ENCODE data around the gene C19orf33. TPM values are rescaled to one million over a fixed set of nuclear protein-coding genes. Genes with fewer than 3 reads are reported as not detected.

The C19orf33 gene
- total RNA-seq, 1 experiment from 2014 or later: 16.1 TPM

DNA sequence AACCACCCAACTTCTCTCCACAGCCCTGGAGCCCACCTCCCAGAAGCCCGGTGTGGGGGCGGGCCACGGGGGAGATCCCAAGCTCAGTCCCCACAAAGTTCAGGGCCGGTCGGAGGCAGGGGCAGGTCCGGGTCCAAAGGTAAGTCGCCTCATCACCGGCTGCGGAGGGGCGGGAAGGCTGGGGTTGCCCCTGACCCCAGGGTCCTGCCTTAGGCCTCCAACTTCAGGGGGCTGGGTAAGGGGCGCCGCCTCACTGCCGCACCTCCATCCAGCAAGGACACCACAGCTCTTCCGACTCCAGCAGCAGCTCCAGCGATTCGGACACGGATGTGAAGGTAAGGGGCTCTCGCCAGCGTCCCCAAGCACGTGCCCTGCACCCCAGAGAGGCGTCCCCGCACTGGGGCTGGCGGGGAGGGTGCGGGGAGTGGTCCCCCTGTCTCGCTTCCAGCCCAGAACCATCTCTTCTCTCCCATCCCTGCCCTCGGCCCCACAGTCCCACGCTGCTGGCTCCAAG, 358 bp downstream of the C19orf33 start:
- TF ChIP-seq, protein P1, sequence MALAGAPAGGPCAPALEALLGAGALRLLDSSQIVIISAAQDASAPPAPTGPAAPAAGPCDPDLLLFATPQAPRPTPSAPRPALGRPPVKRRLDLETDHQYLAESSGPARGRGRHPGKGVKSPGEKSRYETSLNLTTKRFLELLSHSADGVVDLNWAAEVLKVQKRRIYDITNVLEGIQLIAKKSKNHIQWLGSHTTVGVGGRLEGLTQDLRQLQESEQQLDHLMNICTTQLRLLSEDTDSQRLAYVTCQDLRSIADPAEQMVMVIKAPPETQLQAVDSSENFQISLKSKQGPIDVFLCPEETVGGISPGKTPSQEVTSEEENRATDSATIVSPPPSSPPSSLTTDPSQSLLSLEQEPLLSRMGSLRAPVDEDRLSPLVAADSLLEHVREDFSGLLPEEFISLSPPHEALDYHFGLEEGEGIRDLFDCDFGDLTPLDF (CRISPR knock-in tag; IDR thresholded peaks at IDR 0.05): no peak
- TF ChIP-seq NFE2L1 (CRISPR knock-in tag; IDR thresholded peaks at IDR 0.05) (no peak), TP53 (CRISPR knock-in tag; IDR thresholded peaks at IDR 0.05) (no peak), RELA (CRISPR knock-in tag; IDR thresholded peaks at IDR 0.05; ENCODE audit: borderline replicate concordance) (no peak), CBFB (CRISPR knock-in tag; IDR thresholded peaks at IDR 0.05; ENCODE audit: low read depth) (no peak), NFATC4 (CRISPR knock-in tag; IDR thresholded peaks at IDR 0.05) (peak; percentile 41; the same call in 1 of the 2 replicates), ZNF396 (CRISPR knock-in tag; IDR thresholded peaks at IDR 0.05; ENCODE audit: borderline replicate concordance) (no peak), ETV6 (CRISPR knock-in tag; IDR thresholded peaks at IDR 0.05) (0 out of 2 replicates have a peak, but pooled peaks have one; percentile 11), GRHL2 (CRISPR knock-in tag; IDR thresholded peaks at IDR 0.05; ENCODE audit: insufficient replicate concordance, severe bottlenecking) (no peak), TCF7 (CRISPR knock-in tag; IDR thresholded peaks at IDR 0.05; ENCODE audit: low read depth) (no peak), KAT7 (CRISPR knock-in tag; IDR thresholded peaks at IDR 0.05; ENCODE audit: borderline replicate concordance) (no peak), GABPB1 (CRISPR knock-in tag; IDR thresholded peaks at IDR 0.05) (no peak), PRRX2 (CRISPR knock-in tag; IDR thresholded peaks at IDR 0.05) (no peak), TEAD1 (CRISPR knock-in tag; IDR thresholded peaks at IDR 0.05) (no peak)
- Mint-ChIP-seq H3K4me1 (peaks cover 16% of the 10 kb centered on the region), H3K9me3 (no peaks in the 10 kb centered on the region), H3K27me3 (ENCODE audit: low read depth) (peaks cover 4% of the 10 kb centered on the region), H3K36me3 (no peaks in the 10 kb centered on the region), H3K4me3 (peak overlapping the region; percentile 74), H3K27ac (peak overlapping the region; percentile 63; the same call in 1 of the 2 replicates)
- POLR2A ChIA-PET: interaction anchor here (0.5 to 2.6 kb wide), 12 partner anchors 9 to 343 kb away, joined by 3 to 17 read pairs (median 4); partner anchors contain the start of genes ACTN4, GGN, PSMD8 and SPINT2
- ATAC-seq: peak; percentile 2; the same call in 1 of the 2 replicates
- peak; percentile 34 for DNase-seq (ENCODE audit: low spot score)
- CTCF ChIA-PET: interaction anchor here (0.6 to 2.3 kb wide), 13 partner anchors 15 to 162 kb away, joined by 3 to 12 read pairs (median 6); partner anchors contain the start of genes CATSPERG, FAM98C, KCNK6 and PPP1R14A

DNA sequence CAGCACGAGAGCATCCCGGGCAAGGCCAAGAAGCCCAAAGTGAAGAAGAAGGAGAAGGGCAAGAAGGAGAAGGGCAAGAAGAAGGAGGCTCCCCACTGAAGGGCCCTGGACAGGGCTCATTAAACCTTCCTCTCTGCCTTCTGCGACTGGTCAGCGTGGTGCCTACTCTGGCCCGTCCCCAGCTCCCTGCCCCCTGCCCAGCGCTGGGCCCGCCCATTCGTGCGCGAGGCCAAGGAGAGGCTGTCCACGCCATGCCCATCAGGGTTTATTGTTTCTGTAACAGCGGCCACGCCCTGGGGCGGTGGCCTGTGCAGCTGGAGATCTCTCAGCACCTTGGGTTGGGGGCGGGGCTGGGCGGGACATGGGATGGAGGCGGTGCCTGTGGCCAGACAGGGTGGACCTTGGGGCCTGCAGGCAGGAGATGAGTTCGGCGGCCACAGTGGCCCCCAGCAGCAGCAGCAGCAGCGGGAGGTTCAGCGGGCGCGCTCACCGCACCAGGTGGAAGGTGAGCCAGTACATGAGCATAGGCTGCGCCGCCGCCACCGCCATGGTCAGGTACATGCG, 897 bp downstream of the C19orf33 start:
- DNase-seq (ENCODE audit: low spot score) (peak; percentile 90), ATAC-seq (peak; percentile 86)
- Mint-ChIP-seq H3K4me3 (peak overlapping the region; percentile 74), H3K9me3 (no peaks in the 10 kb centered on the region), H3K27me3 (ENCODE audit: low read depth) (peaks cover 4% of the 10 kb centered on the region), H3K27ac (peak overlapping the region; percentile 88), H3K4me1 (peaks cover 16% of the 10 kb centered on the region), H3K36me3 (no peaks in the 10 kb centered on the region)
- ChIA-PET CTCF (interaction anchor here (0.6 to 2.3 kb wide), 11 partner anchors 15 to 98 kb away, joined by 3 to 12 read pairs (median 7); partner anchors contain the start of genes CATSPERG, FAM98C, KCNK6 and PPP1R14A), POLR2A (interaction anchor here (0.5 to 2.6 kb wide), 13 partner anchors 9 to 342 kb away, joined by 3 to 17 read pairs (median 3); partner anchors contain the start of genes ACTN4, GGN, PSMD8 and SPINT2)
- peak; percentile 90 for TF ChIP-seq SP1 (CRISPR knock-in tag; conservative IDR thresholded peaks at IDR 0.05)
- no peak for TF ChIP-seq ZNF263 (CRISPR knock-in tag; IDR thresholded peaks at IDR 0.05; ENCODE audit: low read depth)
- peak; percentile 33; the same call in 1 of the 2 replicates for TF ChIP-seq MYBL2 (CRISPR knock-in tag; IDR thresholded peaks at IDR 0.05)
- TF ChIP-seq ZNF317 (CRISPR knock-in tag; IDR thresholded peaks at IDR 0.05; ENCODE audit: borderline replicate concordance, low read depth): no peak
- no peak for TF ChIP-seq TCF7 (CRISPR knock-in tag; IDR thresholded peaks at IDR 0.05; ENCODE audit: low read depth)
- TF ChIP-seq, protein P2, sequence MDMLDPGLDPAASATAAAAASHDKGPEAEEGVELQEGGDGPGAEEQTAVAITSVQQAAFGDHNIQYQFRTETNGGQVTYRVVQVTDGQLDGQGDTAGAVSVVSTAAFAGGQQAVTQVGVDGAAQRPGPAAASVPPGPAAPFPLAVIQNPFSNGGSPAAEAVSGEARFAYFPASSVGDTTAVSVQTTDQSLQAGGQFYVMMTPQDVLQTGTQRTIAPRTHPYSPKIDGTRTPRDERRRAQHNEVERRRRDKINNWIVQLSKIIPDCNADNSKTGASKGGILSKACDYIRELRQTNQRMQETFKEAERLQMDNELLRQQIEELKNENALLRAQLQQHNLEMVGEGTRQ (CRISPR knock-in tag; IDR thresholded peaks at IDR 0.05): no peak
- TF ChIP-seq SMAD3 (CRISPR knock-in tag; IDR thresholded peaks at IDR 0.05; ENCODE audit: borderline replicate concordance): no peak
- TF ChIP-seq FOXJ3 (CRISPR knock-in tag; IDR thresholded peaks at IDR 0.05; ENCODE audit: borderline replicate concordance): no peak
- TF ChIP-seq GABPB1 (CRISPR knock-in tag; IDR thresholded peaks at IDR 0.05): no peak
- no peak for TF ChIP-seq NR1H2 (CRISPR knock-in tag; IDR thresholded peaks at IDR 0.05)
- TF ChIP-seq IRF2 (CRISPR knock-in tag; IDR thresholded peaks at IDR 0.05; ENCODE audit: borderline replicate concordance, low read depth): no peak
- no peak for TF ChIP-seq CREB1 (CRISPR knock-in tag; IDR thresholded peaks at IDR 0.05)
- TF ChIP-seq, protein P3, sequence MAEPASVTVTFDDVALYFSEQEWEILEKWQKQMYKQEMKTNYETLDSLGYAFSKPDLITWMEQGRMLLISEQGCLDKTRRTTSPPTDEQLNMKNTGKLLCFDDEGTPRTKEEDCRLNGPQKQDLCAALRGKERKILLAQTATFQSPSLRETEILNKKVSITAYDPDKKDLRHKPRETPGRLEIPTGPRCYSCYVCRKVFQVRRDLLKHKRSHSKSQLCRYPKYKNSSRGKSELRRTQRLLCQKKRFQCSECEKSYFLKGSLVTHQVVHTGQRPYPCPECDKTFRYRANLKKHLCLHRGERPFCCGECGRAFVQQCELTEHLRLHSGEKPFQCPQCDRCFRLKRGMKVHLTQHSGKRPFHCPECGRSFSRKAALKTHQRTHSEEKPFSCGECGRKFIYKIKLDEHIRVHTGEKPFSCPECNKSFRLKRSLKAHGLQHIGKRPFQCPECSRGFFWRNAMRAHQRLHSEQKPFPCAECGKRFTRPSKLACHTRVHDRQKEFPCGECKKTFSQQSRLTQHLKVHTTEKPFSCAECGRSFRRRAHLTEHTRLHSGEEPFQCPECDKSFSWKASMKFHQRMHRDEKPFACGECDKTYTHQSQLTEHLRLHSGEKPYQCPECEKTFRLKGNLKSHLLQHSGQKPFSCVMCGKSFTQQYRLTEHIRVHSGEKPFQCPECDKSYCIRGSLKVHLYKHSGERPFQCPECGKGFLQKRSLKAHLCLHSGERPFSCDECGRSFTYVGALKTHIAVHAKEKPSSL (CRISPR knock-in tag; conservative IDR thresholded peaks at IDR 0.05): no peak
- TF ChIP-seq ZNF121 (CRISPR knock-in tag; IDR thresholded peaks at IDR 0.05): no peak
- 0 out of 2 replicates have a peak, but pooled peaks have one; percentile 38 for TF ChIP-seq ZNF219 (CRISPR knock-in tag; IDR thresholded peaks at IDR 0.05; ENCODE audit: borderline replicate concordance)
- TF ChIP-seq, protein P4, sequence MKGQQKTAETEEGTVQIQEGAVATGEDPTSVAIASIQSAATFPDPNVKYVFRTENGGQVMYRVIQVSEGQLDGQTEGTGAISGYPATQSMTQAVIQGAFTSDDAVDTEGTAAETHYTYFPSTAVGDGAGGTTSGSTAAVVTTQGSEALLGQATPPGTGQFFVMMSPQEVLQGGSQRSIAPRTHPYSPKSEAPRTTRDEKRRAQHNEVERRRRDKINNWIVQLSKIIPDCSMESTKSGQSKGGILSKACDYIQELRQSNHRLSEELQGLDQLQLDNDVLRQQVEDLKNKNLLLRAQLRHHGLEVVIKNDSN (CRISPR knock-in tag; IDR thresholded peaks at IDR 0.05): no peak
- TF ChIP-seq, protein P5, sequence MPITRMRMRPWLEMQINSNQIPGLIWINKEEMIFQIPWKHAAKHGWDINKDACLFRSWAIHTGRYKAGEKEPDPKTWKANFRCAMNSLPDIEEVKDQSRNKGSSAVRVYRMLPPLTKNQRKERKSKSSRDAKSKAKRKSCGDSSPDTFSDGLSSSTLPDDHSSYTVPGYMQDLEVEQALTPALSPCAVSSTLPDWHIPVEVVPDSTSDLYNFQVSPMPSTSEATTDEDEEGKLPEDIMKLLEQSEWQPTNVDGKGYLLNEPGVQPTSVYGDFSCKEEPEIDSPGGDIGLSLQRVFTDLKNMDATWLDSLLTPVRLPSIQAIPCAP (CRISPR knock-in tag; IDR thresholded peaks at IDR 0.05): no peak
- TF ChIP-seq ATF1 (CRISPR knock-in tag; IDR thresholded peaks at IDR 0.05): no peak
- 0 out of 2 replicates have a peak, but pooled peaks have one; percentile 25 for TF ChIP-seq ZNF416 (CRISPR knock-in tag; IDR thresholded peaks at IDR 0.05)
